HG03558 (cell line): ENCODE measurements around the gene COL1A2.

Experiments used
- ATAC-seq: cut with Tn5 transposase; IDR thresholded peaks from one replicate; pipeline ENCODE4 v1.9.1; 2021; ENCODE audit warnings: moderate number of reproducible peaks; ENCODE audit not compliant: unreplicated experiment; ENCODE audit errors: extremely low read depth

The COL1A2 gene

DNA sequence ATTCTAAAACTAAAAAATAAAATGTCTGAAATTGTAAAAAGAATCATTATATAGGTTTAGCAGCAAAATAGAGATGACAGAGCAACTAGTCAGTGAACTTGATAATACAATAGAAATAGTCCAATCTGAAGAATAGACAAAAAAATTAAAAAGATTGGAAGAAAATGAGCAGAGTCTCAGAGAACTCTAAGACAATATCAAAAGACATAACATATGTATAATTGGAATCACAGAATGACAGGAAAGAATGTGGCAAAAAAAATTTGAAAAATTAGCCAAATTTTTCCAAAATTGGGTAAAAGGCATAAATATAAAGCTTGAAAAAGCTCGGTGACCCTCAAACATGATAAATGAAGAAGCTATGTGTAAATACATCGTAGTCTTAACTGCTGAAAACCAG, 76.9 kb downstream of the COL1A2 start:
- ATAC-seq = no peak

- peak; percentile 58 for ATAC-seq
These were observed 77.9 kb downstream of the COL1A2 start for GRCh38 chr7:94472608-94473007.

GRCh38 chr7:94476251-94476840, 81.7 kb downstream of the COL1A2 start:
- no peak for ATAC-seq

DNA sequence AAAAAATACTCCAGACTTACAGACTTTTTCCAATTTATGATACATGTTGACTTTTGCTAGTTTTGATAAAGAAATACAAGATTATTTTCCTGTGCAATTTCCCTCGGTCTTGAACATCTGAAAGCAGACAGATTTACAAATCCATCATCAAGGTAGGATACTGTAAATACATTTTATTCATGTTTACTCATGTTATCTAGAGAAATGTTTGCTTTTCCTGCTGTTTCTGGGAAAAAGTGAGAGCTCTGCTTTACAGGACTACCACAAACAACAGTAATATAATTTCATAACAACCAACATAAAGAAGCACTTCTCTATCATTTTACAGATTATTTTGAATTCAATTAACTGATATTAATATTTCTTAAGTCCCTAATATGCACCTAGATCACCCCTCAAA, 83.2 kb downstream of the COL1A2 start:
- no peak for ATAC-seq

DNA sequence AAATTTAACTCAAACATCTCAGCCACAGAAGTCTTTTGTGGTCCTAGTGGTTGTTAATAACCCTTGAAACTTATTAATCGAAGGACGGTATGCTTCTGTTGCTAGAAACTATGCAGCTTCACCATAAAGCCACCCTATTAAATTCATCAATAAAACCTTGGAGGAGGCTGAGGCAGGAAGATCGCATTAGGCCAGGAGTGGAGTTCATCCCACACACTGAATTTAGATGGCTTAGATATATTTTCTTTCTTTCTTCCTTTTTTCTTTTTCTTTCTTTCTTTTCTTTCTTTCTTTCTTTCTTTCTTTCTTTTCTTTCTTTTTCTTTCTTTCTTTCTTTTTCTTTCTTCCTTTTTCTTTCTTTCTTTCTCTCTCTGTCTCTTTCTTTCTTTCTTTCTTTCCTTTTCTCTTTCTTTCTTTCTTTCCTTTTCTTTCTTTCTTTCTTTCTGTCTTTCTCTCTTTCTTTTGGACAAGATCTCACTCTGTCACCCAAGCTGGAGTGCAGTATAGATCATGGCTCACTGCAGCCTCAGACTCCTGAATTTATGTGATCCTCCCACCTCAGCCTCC, 84.0 kb downstream of the COL1A2 start:
- ATAC-seq = no peak
